Measurements from ENCODE around the gene POLR1C.
"Not testable (repeated sequence)": the region's sequence is repeated elsewhere in the genome, so short reads cannot be mapped to it uniquely, and the experiment has no call there.

The POLR1C gene

GRCh38 chr6:43510827-43511163 is 6.1 kb upstream of the POLR1C start:
- no peak for DNase-seq

GRCh38 chr6:43511824-43512415 is 5.0 kb upstream of the POLR1C start:
- DNase-seq = no peak

GRCh38 chr6:43515808-43516207 is 1.1 kb upstream of the POLR1C start:
- DNase-seq = no peak

- DNase-seq = no peak
Observed at GRCh38 chr6:43516367-43516696, 557 bp upstream of the POLR1C start.

- no peak for DNase-seq
Observed at GRCh38 chr6:43517505-43518357, 842 bp downstream of the POLR1C start.

- DNase-seq = no peak
Observed at GRCh38 chr6:43520097-43520496, 3.2 kb downstream of the POLR1C start.

- no peak for DNase-seq
Observed at GRCh38 chr6:43521836-43522235, 4.9 kb downstream of the POLR1C start.

GRCh38 chr6:43522547-43523261 is 5.8 kb downstream of the POLR1C start:
- DNase-seq = no peak

- DNase-seq = no peak
Observed at GRCh38 chr6:43523284-43523683, 6.4 kb downstream of the POLR1C start.

- DNase-seq = no peak
Observed at GRCh38 chr6:43524483-43524961, 7.6 kb downstream of the POLR1C start.

GRCh38 chr6:43532201-43532600 is 15.3 kb downstream of the POLR1C start:
- DNase-seq = no peak

- not testable (repeated sequence) for DNase-seq
Observed at GRCh38 chr6:43538986-43539385, 22.1 kb downstream of the POLR1C start.

GRCh38 chr6:43539409-43539808 is 22.5 kb downstream of the POLR1C start:
- not testable (repeated sequence) for DNase-seq

GRCh38 chr6:43540507-43540906 is 23.6 kb downstream of the POLR1C start:
- DNase-seq = no peak

- DNase-seq = no peak
Observed at GRCh38 chr6:43541774-43542471, 25.0 kb downstream of the POLR1C start.

GRCh38 chr6:43544461-43544860 is 27.6 kb downstream of the POLR1C start:
- DNase-seq = no peak

- no peak for DNase-seq
Observed at GRCh38 chr6:43547222-43547621, 30.3 kb downstream of the POLR1C start.

- not testable (repeated sequence) for DNase-seq
Observed at GRCh38 chr6:43557620-43558019, 40.7 kb downstream of the POLR1C start.

GRCh38 chr6:43559328-43559727 is 42.4 kb downstream of the POLR1C start:
- DNase-seq = no peak

GRCh38 chr6:43570876-43571441 is 54.1 kb downstream of the POLR1C start:
- DNase-seq = no peak
